Gastrocnemius medialis (tissue), 4 donors: ENCODE data around the gene SCRG1. TPM values are rescaled to one million over a fixed set of nuclear protein-coding genes. Genes with fewer than 3 reads are reported as not detected.

ENCODE experiments used
- ATAC-seq, 2 donors: fragments of 150-250 bp; one replicate each; pipeline ENCODE4 v1.9.1; 2016
- DNase-seq, 2 donors: peaks; one replicate each; pipeline ENCODE4 v3.0.0-alpha.2; 2019
- H3K27ac ChIP-seq, 4 donors: fragments of 200-600 bp; sonication (generic); 1 replicate in 1 of 4; 2 replicates in 3 of 4; pipeline ENCODE4 v1.5.1; 2016 to 2018; ENCODE audit warnings: mild to moderate bottlenecking in 2 of 4, moderate library complexity in 1 of 4
- H3K27me3 ChIP-seq, 3 donors: fragments of 200-600 bp; sonication (generic) in 2 of 3; 1 replicate in 1 of 3; 2 replicates in 2 of 3; pipeline versions ENCODE4 v1.5.1 to v1.6.0; 2016 to 2019; ENCODE audit warnings: mild to moderate bottlenecking in 1 of 3, moderate library complexity in 1 of 3
- H3K36me3 ChIP-seq, 2 donors: fragments of 200-600 bp; sonication (generic) in 1 of 2; one replicate each; pipeline ENCODE4 v1.5.1; 2017 to 2018
- H3K4me1 ChIP-seq, 2 donors: fragments of 200-600 bp; sonication (generic) in 1 of 2; one replicate each; pipeline ENCODE4 v1.5.1; 2016 to 2017; ENCODE audit warnings: mild to moderate bottlenecking in 2 of 2
- H3K4me3 ChIP-seq, 4 donors: fragments of 200-600 bp; sonication (generic) in 3 of 4; 1 replicate in 1 of 4; 2 replicates in 3 of 4; pipeline ENCODE4 v1.5.1; 2016 to 2019; ENCODE audit warnings: mild to moderate bottlenecking in 2 of 4
- H3K9me3 ChIP-seq, 3 donors: fragments of 200-600 bp; sonication (generic) in 2 of 3; 1 replicate in 1 of 3; 2 replicates in 2 of 3; pipeline ENCODE4 v1.5.1; 2016 to 2019
- POLR2A ChIP-seq, 2 donors: fragments of 450-650 bp; IDR thresholded peaks; one replicate each; pipeline ENCODE4 v1.6.1; 2017; ENCODE audit warnings: antibody characterized with exemption in 2 of 2, mild to moderate bottlenecking in 2 of 2, moderate library complexity in 2 of 2
- in situ Hi-C, 4 donors: fragments of 200-750 bp; cut with MboI; loops; one replicate each; pipeline versions ENCODE4 v1.15.0 to v1.8.0; 2017; ENCODE audit warnings: low sequenced_read_pairs in 4 of 4
- intact Hi-C: fragments of 100-400 bp; cut with DNase I; formaldehyde crosslinking; loops from one replicate; pipeline ENCODE4 v1.15.1; 2023; ENCODE audit warnings: low total_unique reads
- total RNA-seq, 4 donors: library from RNA; depleted of rRNA; stranded (reverse); fragments of >200 nt; gene quantifications; one replicate each; pipeline versions ENCODE4 v1.1.0 to v1.2.3, GENCODE V29; 2016
- TF ChIP-seq, protein P1 (sequence below), 5 experiments: fragments of 450-650 bp in 3 of 5; fragments of 200-600 bp in 2 of 5; sonication (generic) in 2 of 5; IDR thresholded peaks in 4 of 5; conservative IDR thresholded peaks in 1 of 5; 1 replicate in 4 of 5; 2 replicates in 1 of 5; pipeline ENCODE4 v1.5.1; 2016 to 2019; ENCODE audit warnings: antibody characterized with exemption in 5 of 5, mild to moderate bottlenecking in 3 of 5, moderate library complexity in 3 of 5

Gene SCRG1
- total RNA-seq, 4 donors from 2014 or later, result not detected

DNA sequence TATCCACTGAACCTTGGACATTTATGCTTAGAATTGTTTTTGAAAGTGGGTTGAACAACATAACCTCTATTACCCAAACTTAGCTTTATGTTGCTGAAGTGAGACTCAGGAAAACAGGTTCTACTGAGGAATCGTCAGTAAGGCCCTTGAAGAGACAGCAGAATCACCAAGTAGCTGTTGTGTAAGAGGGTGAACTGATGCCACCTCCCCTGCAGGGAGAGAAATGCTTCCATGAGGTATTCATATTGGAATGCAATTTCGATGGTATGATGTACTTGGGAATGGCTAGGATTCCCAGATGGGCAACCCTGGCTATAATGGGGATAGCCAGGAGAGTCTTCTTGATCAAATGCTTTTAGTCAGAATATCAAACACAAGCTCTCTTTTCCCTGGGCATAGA lies 4.1 kb upstream of the SCRG1 start:
- H3K4me3 ChIP-seq, result no peak overlapping the region
- H3K27me3 ChIP-seq, result no peaks in the 10 kb centered on the region
- in situ Hi-C loops (loop anchor here in 3 of 4 donors (25.0 kb wide), 1 partner anchor 391 kb away; no protein-coding TSS in a partner anchor), intact Hi-C loops (no loop called here)
- H3K27ac ChIP-seq, result no peak overlapping the region
- TF ChIP-seq, protein P1, sequence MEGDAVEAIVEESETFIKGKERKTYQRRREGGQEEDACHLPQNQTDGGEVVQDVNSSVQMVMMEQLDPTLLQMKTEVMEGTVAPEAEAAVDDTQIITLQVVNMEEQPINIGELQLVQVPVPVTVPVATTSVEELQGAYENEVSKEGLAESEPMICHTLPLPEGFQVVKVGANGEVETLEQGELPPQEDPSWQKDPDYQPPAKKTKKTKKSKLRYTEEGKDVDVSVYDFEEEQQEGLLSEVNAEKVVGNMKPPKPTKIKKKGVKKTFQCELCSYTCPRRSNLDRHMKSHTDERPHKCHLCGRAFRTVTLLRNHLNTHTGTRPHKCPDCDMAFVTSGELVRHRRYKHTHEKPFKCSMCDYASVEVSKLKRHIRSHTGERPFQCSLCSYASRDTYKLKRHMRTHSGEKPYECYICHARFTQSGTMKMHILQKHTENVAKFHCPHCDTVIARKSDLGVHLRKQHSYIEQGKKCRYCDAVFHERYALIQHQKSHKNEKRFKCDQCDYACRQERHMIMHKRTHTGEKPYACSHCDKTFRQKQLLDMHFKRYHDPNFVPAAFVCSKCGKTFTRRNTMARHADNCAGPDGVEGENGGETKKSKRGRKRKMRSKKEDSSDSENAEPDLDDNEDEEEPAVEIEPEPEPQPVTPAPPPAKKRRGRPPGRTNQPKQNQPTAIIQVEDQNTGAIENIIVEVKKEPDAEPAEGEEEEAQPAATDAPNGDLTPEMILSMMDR (IDR thresholded peaks at IDR 0.05 in 4 of 5, conservative IDR thresholded peaks at IDR 0.05 in 1 of 5), result no peak
- TF ChIP-seq POLR2A (IDR thresholded peaks at IDR 0.05), result no peak
- H3K4me1 ChIP-seq, result no peaks in the 10 kb centered on the region
- no peak for ATAC-seq
- H3K9me3 ChIP-seq, result no peaks in the 10 kb centered on the region
- H3K36me3 ChIP-seq, result no peaks in the 10 kb centered on the region
- DNase-seq, result no peak

DNA sequence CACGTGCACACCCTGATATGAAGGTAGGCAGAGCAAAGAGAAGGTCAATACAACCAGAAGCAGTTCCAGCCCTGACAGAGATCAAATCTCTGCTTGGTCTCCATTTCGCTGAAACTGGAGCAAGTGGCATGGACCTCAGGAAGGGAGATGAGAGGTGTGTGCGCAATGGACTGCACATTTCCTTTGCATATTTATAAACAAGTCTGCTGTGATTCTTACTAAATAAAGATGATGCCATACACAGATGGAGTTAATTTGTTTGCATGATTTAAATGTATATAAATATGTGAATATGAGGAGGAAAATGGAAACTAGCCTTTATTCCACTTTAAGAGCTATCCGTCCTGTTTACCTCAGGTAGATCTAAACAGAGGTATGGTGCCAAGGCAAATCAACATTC lies 2.1 kb upstream of the SCRG1 start:
- in situ Hi-C loops (loop anchor here in 3 of 4 donors (25.0 kb wide), 1 partner anchor 389 kb away; no protein-coding TSS in a partner anchor), intact Hi-C loops (no loop called here)
- no peak for ATAC-seq
- Histone ChIP-seq H3K36me3 (no peaks in the 10 kb centered on the region), H3K27me3 (no peaks in the 10 kb centered on the region), H3K9me3 (no peaks in the 10 kb centered on the region), H3K4me1 (no peaks in the 10 kb centered on the region), H3K4me3 (no peak overlapping the region), H3K27ac (no peak overlapping the region)
- TF ChIP-seq, protein P1 (IDR thresholded peaks at IDR 0.05 in 4 of 5, conservative IDR thresholded peaks at IDR 0.05 in 1 of 5), result no peak
- no peak for TF ChIP-seq POLR2A (IDR thresholded peaks at IDR 0.05)
- DNase-seq, result no peak

DNA sequence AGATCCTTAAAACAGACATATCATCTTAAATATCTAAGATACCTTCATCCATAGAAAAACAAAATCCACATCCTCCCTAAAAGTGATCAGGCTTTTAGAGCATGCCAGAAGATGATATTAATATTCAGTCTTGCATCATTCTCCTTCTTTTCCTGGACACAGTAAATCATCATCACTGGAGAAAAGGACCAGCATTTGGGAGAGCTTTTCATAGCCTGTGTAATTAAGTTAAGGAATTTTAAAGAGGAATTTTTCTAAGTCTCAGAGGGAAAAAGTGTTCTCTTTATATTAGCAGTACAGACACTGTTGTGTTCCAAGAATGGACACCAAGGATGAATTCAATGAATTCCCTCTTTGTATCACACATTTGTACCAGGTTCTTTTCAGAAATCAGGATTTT lies 696 bp downstream of the SCRG1 start:
- in situ Hi-C loops, result no loop called here
- Histone ChIP-seq H3K4me1 (no peaks in the 10 kb centered on the region), H3K9me3 (no peaks in the 10 kb centered on the region), H3K4me3 (no peak overlapping the region), H3K36me3 (peaks cover 0 to 6% of the 10 kb centered on the region in 2 donors), H3K27me3 (no peaks in the 10 kb centered on the region), H3K27ac (no peak overlapping the region)
- TF ChIP-seq POLR2A (IDR thresholded peaks at IDR 0.05), result no peak
- TF ChIP-seq, protein P1 (IDR thresholded peaks at IDR 0.05 in 4 of 5, conservative IDR thresholded peaks at IDR 0.05 in 1 of 5), result no peak
- no peak for DNase-seq
- ATAC-seq, result no peak
- intact Hi-C loops, result no loop called here

DNA sequence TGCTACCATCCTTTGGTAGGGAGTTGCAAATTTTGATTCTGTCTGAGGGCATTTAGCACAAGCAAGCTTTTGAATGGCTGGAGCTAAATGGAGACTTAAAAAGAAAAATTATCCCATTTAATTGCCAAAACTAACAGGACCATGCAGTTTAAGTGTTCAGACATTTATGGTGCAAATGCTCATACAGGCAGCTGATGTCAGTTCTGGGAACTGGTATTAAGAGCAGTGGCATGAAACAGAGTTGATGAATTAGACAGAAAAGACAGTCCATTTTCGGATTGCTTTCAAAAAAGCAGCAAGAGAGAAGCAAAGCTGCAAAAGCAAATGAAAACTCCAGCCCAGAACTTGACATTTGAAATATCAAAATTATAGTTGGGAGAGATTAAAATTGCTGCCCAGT lies 1.3 kb downstream of the SCRG1 start:
- Histone ChIP-seq H3K9me3 (no peaks in the 10 kb centered on the region), H3K27ac (no peak overlapping the region), H3K4me3 (no peak overlapping the region), H3K36me3 (peaks cover 0 to 7% of the 10 kb centered on the region in 2 donors), H3K4me1 (no peaks in the 10 kb centered on the region), H3K27me3 (no peaks in the 10 kb centered on the region)
- ATAC-seq (no peak), DNase-seq (no peak)
- in situ Hi-C loops, result no loop called here
- no peak for TF ChIP-seq POLR2A (IDR thresholded peaks at IDR 0.05)
- TF ChIP-seq, protein P1 (IDR thresholded peaks at IDR 0.05 in 4 of 5, conservative IDR thresholded peaks at IDR 0.05 in 1 of 5), result no peak
- intact Hi-C loops, result no loop called here

DNA sequence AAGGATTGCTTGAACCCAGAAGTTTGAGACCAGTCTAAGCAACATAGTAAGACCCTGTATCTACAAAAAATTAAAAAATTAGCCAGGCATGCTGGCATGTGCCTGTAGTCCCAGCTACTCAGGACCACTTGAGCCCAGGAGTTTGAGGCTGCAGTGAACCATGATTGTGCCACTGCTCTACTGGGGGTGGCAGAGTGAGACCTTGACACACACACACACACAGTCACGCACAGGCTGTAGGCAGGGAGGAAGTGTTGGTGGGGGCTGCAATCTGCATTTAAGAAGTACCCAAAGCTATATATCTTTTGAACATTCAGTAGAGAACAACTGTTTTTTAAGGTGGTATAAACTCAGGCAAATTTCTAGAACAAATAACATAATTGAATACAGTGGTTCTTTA lies 7.2 kb downstream of the SCRG1 start:
- DNase-seq (no peak), ATAC-seq (no peak)
- H3K4me1 ChIP-seq, result no peaks in the 10 kb centered on the region
- no peak overlapping the region for H3K27ac ChIP-seq
- intact Hi-C loops, result no loop called here
- in situ Hi-C loops, result no loop called here
- no peaks in the 10 kb centered on the region for H3K27me3 ChIP-seq
- H3K9me3 ChIP-seq, result no peaks in the 10 kb centered on the region
- no peak for TF ChIP-seq POLR2A (IDR thresholded peaks at IDR 0.05)
- TF ChIP-seq, protein P1 (IDR thresholded peaks at IDR 0.05 in 4 of 5, conservative IDR thresholded peaks at IDR 0.05 in 1 of 5), result no peak
- H3K4me3 ChIP-seq, result no peak overlapping the region
- H3K36me3 ChIP-seq, result peaks cover 0 to 12% of the 10 kb centered on the region in 2 donors
